ENCODE data around the gene PLB1.

DNA sequence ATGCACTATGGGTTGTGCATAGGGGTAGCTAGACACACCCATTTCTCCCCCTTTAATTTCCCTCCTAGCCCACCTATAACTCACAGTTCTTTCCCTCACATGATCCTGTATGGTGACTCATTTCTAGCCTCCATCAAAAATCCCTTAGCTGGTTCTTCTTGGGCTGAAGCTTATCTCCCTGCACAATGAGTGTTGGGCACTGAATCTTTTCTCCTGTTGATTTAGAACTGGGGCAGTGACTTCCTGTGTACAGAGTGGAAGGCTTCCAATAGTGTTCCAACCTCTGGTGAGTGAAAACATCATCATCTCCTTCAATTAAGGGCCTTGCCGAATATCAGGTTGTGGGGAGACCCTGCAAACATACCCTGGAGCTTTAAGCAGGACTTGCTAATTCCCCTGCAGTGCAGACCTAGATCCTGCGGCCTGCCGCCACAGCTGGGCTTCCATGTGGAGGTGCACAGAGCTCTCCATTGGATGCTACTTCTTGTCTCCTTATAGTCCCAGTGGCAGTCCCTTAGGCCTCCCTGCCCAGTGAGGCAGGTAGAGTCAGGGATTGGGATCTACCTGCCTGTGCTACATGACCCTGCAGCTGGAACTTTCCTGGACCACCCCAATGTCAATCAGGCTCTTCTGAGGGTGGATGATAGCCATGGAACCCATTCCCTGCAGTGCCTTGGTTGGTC is 121.8 kb downstream of the PLB1 start:
- TF ChIP-seq, protein P1, sequence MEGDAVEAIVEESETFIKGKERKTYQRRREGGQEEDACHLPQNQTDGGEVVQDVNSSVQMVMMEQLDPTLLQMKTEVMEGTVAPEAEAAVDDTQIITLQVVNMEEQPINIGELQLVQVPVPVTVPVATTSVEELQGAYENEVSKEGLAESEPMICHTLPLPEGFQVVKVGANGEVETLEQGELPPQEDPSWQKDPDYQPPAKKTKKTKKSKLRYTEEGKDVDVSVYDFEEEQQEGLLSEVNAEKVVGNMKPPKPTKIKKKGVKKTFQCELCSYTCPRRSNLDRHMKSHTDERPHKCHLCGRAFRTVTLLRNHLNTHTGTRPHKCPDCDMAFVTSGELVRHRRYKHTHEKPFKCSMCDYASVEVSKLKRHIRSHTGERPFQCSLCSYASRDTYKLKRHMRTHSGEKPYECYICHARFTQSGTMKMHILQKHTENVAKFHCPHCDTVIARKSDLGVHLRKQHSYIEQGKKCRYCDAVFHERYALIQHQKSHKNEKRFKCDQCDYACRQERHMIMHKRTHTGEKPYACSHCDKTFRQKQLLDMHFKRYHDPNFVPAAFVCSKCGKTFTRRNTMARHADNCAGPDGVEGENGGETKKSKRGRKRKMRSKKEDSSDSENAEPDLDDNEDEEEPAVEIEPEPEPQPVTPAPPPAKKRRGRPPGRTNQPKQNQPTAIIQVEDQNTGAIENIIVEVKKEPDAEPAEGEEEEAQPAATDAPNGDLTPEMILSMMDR (IDR thresholded peaks at IDR 0.05; ENCODE audit: insufficient read depth, low read length), result no peak
- TF ChIP-seq REST (IDR thresholded peaks at IDR 0.05; ENCODE audit: insufficient replicate concordance, low read depth) (no peak), POLR2AphosphoS5 (IDR thresholded peaks at IDR 0.05; ENCODE audit: low read depth) (no peak), SPI1 (IDR thresholded peaks at IDR 0.05; ENCODE audit: borderline replicate concordance, low read depth) (no peak)
